T1000 (cell line): ENCODE results near the gene LSS.
"Not testable (repeated sequence)": the region's sequence is repeated elsewhere in the genome, so short reads cannot be mapped to it uniquely, and the experiment has no call there.

Source experiments
- DNase-seq: peaks from one replicate; lab custom pipeline; 2025; ENCODE audit warnings: mixed read lengths; lab: John Stamatoyannopoulos, UW

Gene LSS

GRCh38 chr21:46187261-46187660 lies 41.3 kb downstream of the LSS start:
- no peak for DNase-seq

GRCh38 chr21:46185716-46186115 lies 42.9 kb downstream of the LSS start:
- DNase-seq = no peak

GRCh38 chr21:46184625-46185555 lies 43.7 kb downstream of the LSS start:
- DNase-seq = peak; percentile 32

- no peak for DNase-seq
These were observed 44.5 kb downstream of the LSS start, which contains the start of gene SPATC1L for GRCh38 chr21:46183910-46184624. TSS of gene SPATC1L (minus strand) at chr21:46184459. CDS start at chr21:46182816, 1,643 bp downstream.

GRCh38 chr21:46183337-46183909 lies 45.2 kb downstream of the LSS start:
- DNase-seq = not testable (repeated sequence)

GRCh38 chr21:46182548-46183336 lies 45.8 kb downstream of the LSS start:
- no peak for DNase-seq

- DNase-seq = no peak
These were observed 46.5 kb downstream of the LSS start for GRCh38 chr21:46181953-46182547.

GRCh38 chr21:46181436-46181835 lies 47.1 kb downstream of the LSS start:
- no peak for DNase-seq

- DNase-seq = no peak
These were observed 47.7 kb downstream of the LSS start for GRCh38 chr21:46180778-46181391.

- DNase-seq = no peak
These were observed 48.4 kb downstream of the LSS start for GRCh38 chr21:46180079-46180722.

- DNase-seq = no peak
These were observed 48.9 kb downstream of the LSS start for GRCh38 chr21:46179708-46180078.

- no peak for DNase-seq
These were observed 49.6 kb downstream of the LSS start for GRCh38 chr21:46178961-46179360.

GRCh38 chr21:46176443-46177129 lies 52.0 kb downstream of the LSS start:
- not testable (repeated sequence) for DNase-seq

GRCh38 chr21:46173573-46173972 lies 55.0 kb downstream of the LSS start:
- no peak for DNase-seq

- no peak for DNase-seq
These were observed 55.6 kb downstream of the LSS start for GRCh38 chr21:46172863-46173528.

- DNase-seq = no peak
These were observed 56.3 kb downstream of the LSS start for GRCh38 chr21:46171996-46172862.

- no peak for DNase-seq
These were observed 57.0 kb downstream of the LSS start for GRCh38 chr21:46171585-46171984.
